Measurements from ENCODE around the gene PRR11. TPM values are rescaled to one million over a fixed set of nuclear protein-coding genes. Genes with fewer than 3 reads are reported as not detected.
A peak's percentile ranks its signal among the peaks of the same experiment; 100 is the strongest.
"Not testable (repeated sequence)": the region's sequence is repeated elsewhere in the genome, so short reads cannot be mapped to it uniquely, and the experiment has no call there.

The PRR11 gene
- total and polyA plus RNA-seq, 4 donors: 4.1 to 21.6 (median 11.3) TPM

GRCh38 chr17:59228588-59228987, 73.0 kb downstream of the PRR11 start:
- H3K36me3 ChIP-seq (ENCODE audit: control insufficient read depth, insufficient read depth, low read length); H3K4me3 ChIP-seq (ENCODE audit: low read depth, low read length); H3K9me3 ChIP-seq (ENCODE audit: control insufficient read depth, insufficient read depth, low read length); H3K27me3 ChIP-seq (ENCODE audit: control insufficient read depth, insufficient read depth, low read length); H3K27ac ChIP-seq (ENCODE audit: low read depth, low read length); H3K4me1 ChIP-seq (ENCODE audit: control insufficient read depth, insufficient read depth, low read length); DNase-seq (ENCODE audit: low read depth in 4 of 6, low spot score in 6 of 6): not testable (repeated sequence)
- 80% methylated on average over 1 of the region's 1 CpG for WGBS (ENCODE audit: insufficient coverage)

- DNase-seq (ENCODE audit: low read depth in 4 of 6, low spot score in 6 of 6): peak in 1 of 6 donors; percentile 8
These were observed 75.2 kb downstream of the PRR11 start for GRCh38 chr17:59230764-59231163.

GRCh38 chr17:59234631-59235030, 79.1 kb downstream of the PRR11 start:
- Histone ChIP-seq H3K4me3 (ENCODE audit: low read depth, low read length) (no peak overlapping the region), H3K27ac (ENCODE audit: low read depth, low read length) (peak overlapping the region; percentile 57), H3K36me3 (ENCODE audit: control insufficient read depth, insufficient read depth, low read length) (peaks cover 5% of the 10 kb centered on the region), H3K27me3 (ENCODE audit: control insufficient read depth, insufficient read depth, low read length) (no peaks in the 10 kb centered on the region), H3K9me3 (ENCODE audit: control insufficient read depth, insufficient read depth, low read length) (no peaks in the 10 kb centered on the region), H3K4me1 (ENCODE audit: control insufficient read depth, insufficient read depth, low read length) (peaks cover 6% of the 10 kb centered on the region)
- DNase-seq (ENCODE audit: low read depth in 4 of 6, low spot score in 6 of 6): peak in 2 of 6 donors; percentile 43 to 60

More at GRCh38 chr17:59230764-59231163, 75.2 kb downstream of the PRR11 start:
- H3K4me1 ChIP-seq (ENCODE audit: control insufficient read depth, insufficient read depth, low read length): peaks cover 6% of the 10 kb centered on the region
- 83% methylated on average over 3 of the region's 3 CpGs for WGBS (ENCODE audit: insufficient coverage)
- no peak overlapping the region for H3K4me3 ChIP-seq (ENCODE audit: low read depth, low read length)
- no peaks in the 10 kb centered on the region for H3K36me3 ChIP-seq (ENCODE audit: control insufficient read depth, insufficient read depth, low read length)
- no peaks in the 10 kb centered on the region for H3K9me3 ChIP-seq (ENCODE audit: control insufficient read depth, insufficient read depth, low read length)
- no peak overlapping the region for H3K27ac ChIP-seq (ENCODE audit: low read depth, low read length)
- H3K27me3 ChIP-seq (ENCODE audit: control insufficient read depth, insufficient read depth, low read length): no peaks in the 10 kb centered on the region

- no peaks in the 10 kb centered on the region for H3K9me3 ChIP-seq (ENCODE audit: control insufficient read depth, insufficient read depth, low read length)
- H3K4me1 ChIP-seq (ENCODE audit: control insufficient read depth, insufficient read depth, low read length): peaks cover 6% of the 10 kb centered on the region
- H3K27me3 ChIP-seq (ENCODE audit: control insufficient read depth, insufficient read depth, low read length): no peaks in the 10 kb centered on the region
- no peak overlapping the region for H3K27ac ChIP-seq (ENCODE audit: low read depth, low read length)
- 55% methylated on average over 2 of the region's 2 CpGs for WGBS (ENCODE audit: insufficient coverage)
- peaks cover 7% of the 10 kb centered on the region for H3K36me3 ChIP-seq (ENCODE audit: control insufficient read depth, insufficient read depth, low read length)
- DNase-seq (ENCODE audit: low read depth in 4 of 6, low spot score in 6 of 6): no peak
- H3K4me3 ChIP-seq (ENCODE audit: low read depth, low read length): no peak overlapping the region
These were observed 83.4 kb downstream of the PRR11 start for GRCh38 chr17:59238906-59239305.

GRCh38 chr17:59244081-59244480, 88.5 kb downstream of the PRR11 start:
- Histone ChIP-seq H3K4me1 (ENCODE audit: control insufficient read depth, insufficient read depth, low read length) (no peaks in the 10 kb centered on the region), H3K36me3 (ENCODE audit: control insufficient read depth, insufficient read depth, low read length) (peaks cover 14% of the 10 kb centered on the region), H3K9me3 (ENCODE audit: control insufficient read depth, insufficient read depth, low read length) (no peaks in the 10 kb centered on the region), H3K27me3 (ENCODE audit: control insufficient read depth, insufficient read depth, low read length) (no peaks in the 10 kb centered on the region), H3K4me3 (ENCODE audit: low read depth, low read length) (no peak overlapping the region), H3K27ac (ENCODE audit: low read depth, low read length) (no peak overlapping the region)
- 67% methylated on average over 1 of the region's 6 CpGs for WGBS (ENCODE audit: insufficient coverage)
- no peak for DNase-seq (ENCODE audit: low read depth in 4 of 6, low spot score in 6 of 6)

Small RNAs within 50 kb of the gene (small RNA-seq; reads per million reads assigned to genes)
- gene MIR301A (ENCODE audit: low replicate concordance) (14.0 reads per million, percentile 96 among the genes with 10 or more reads in this experiment), gene MIR454 (ENCODE audit: low replicate concordance) (233 reads per million, percentile 99 among the genes with 10 or more reads in this experiment), gene RNU2-58P (ENCODE audit: low replicate concordance) (0.71 reads per million, percentile 69 among the genes with 10 or more reads in this experiment)

Other genes with a start within 250 kb of the PRR11 start
- 10 to 100 TPM; 50.6 to 94.4 TPM for gene TRIM37, start 48.9 kb upstream of the PRR11 start, total RNA-seq
- 10 to 100 TPM; 61.5 to 74.1 TPM for gene TRIM37, start 48.9 kb upstream of the PRR11 start, polyA plus RNA-seq (ENCODE audit: insufficient read length in 2 of 2)
- 10 to 100 TPM; 83.9 to 89.1 TPM for gene SKA2, start 560 bp upstream of the PRR11 start, total RNA-seq
- 100 to 1,000 TPM in 1 of 2 donors, 10 to 100 TPM in 1; 94.9 to 118 TPM for gene SKA2, start 560 bp upstream of the PRR11 start, polyA plus RNA-seq (ENCODE audit: insufficient read length in 2 of 2)
- 10 to 100 TPM; 22.4 to 41.6 TPM for gene SMG8, start 54.3 kb downstream of the PRR11 start, total RNA-seq
- gene SMG8, start 54.3 kb downstream of the PRR11 start, polyA plus RNA-seq (ENCODE audit: insufficient read length in 2 of 2): 10 to 100 TPM; 17.7 to 23.2 TPM
- gene GDPD1, start 64.8 kb downstream of the PRR11 start, total RNA-seq: 10 to 100 TPM; 14.9 to 47.3 TPM
- gene GDPD1, start 64.8 kb downstream of the PRR11 start, polyA plus RNA-seq (ENCODE audit: insufficient read length in 2 of 2): 10 to 100 TPM; 54.2 to 63.3 TPM
- gene YPEL2, start 175.9 kb downstream of the PRR11 start, total RNA-seq: 10 to 100 TPM; 11.5 to 36.7 TPM
- gene YPEL2, start 175.9 kb downstream of the PRR11 start, polyA plus RNA-seq (ENCODE audit: insufficient read length in 2 of 2): 10 to 100 TPM; 13.4 to 14.2 TPM

Measured in spinal cord (tissue), 10 donors.